HG03039 (cell line): ENCODE measurements around the gene FCAR.
"Not testable (repeated sequence)": the region's sequence is repeated elsewhere in the genome, so short reads cannot be mapped to it uniquely, and the experiment has no call there.

Experiments used
- ATAC-seq: cut with Tn5 transposase; IDR thresholded peaks from one replicate; pipeline ENCODE4 v1.9.1; 2021; ENCODE audit warnings: mild to moderate bottlenecking, moderate library complexity; ENCODE audit not compliant: unreplicated experiment

The FCAR gene

GRCh38 chr19:54873990-54874389 lies at the start of gene FCAR:
TSS of gene FCAR (plus strand) at chr19:54874235. CDS start at chr19:54874290, 55 bp downstream.
- no peak for ATAC-seq

DNA sequence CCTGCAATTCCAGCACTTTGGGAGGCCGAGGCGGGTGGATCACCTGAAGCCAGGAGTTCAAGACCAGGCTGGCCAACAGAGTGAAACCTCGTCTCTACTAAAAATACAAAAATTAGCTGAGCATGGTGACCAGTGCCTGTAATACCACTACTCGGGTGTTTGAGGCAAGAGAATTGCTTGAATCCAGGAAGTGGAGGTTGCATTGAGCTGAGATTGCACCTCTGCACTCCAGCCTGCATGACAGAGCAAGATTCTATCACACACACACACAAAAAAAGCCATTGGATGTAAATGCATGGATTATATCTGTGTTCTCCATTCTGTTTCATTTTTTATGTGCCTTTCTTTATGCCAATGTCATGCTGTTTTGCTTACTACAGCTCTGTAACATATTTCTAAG lies 49.6 kb upstream of the FCAR start:
- not testable (repeated sequence) for ATAC-seq

GRCh38 chr19:54825326-54825725 lies 48.7 kb upstream of the FCAR start:
- ATAC-seq, result not testable (repeated sequence)

DNA sequence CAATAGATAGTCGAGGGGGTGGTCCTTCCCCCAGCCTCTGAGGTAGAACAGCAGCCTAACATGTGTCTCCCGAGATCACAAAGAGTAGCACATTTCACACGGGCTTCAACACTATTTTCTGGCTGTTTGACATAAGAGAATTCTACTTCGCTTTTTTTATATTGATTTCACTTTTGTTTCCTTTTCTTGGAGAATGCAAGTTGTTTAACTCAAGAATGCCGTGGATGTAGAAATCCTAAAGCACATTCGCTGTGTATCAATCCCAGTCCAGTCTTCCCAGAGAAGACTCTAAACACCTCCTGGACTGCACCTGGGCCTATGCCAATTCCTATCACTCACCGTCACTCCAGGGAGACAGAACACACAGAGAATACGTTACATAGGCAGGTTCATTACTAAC lies 46.0 kb upstream of the FCAR start:
- ATAC-seq, result not testable (repeated sequence)

GRCh38 chr19:54832496-54832895 lies 41.5 kb upstream of the FCAR start, which contains the start of gene KIR2DS4:
TSS of gene KIR2DS4 (plus strand) at chr19:54832676.
- not testable (repeated sequence) for ATAC-seq

DNA sequence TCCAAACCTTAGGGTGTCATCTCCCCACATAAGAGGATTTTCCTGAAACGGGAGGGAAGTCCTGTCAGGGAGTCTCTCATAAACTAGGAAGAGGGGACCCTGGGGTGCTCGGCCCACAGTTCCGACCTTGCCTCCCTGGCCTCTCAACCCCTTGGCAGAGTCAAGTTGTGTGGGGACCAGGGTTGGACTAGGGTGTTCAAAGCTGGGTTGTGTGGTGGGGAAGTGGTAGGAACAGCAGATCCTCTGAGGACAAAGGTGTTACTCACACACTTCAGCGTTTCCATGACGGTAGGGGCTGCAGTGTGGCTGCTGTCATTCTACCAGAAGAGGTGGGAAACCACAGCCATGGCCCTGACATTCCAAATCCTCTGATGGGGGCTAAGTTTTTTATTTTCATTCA lies 38.9 kb upstream of the FCAR start:
- ATAC-seq, result not testable (repeated sequence)

- not testable (repeated sequence) for ATAC-seq
Observed at GRCh38 chr19:54837522-54837921, 36.5 kb upstream of the FCAR start.

DNA sequence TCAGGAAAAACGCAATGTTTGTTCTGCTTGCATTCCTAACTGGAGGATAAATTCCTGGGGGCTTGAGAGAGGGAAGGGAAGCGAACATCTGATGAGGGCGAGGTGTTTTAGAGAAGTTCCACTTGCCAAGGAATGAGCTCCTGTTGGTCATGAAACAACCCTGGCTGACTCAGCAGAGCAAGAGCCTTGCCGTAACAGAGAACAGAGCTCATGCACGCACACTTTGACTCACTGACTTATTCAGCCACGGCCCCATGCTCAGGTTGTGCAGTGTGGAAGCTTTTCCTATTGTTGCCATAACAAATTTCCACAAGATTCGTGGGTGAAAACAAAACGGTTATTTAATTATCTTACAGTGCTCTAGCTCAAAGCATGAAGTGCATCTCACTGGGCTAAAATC lies 30.9 kb upstream of the FCAR start:
- not testable (repeated sequence) for ATAC-seq

DNA sequence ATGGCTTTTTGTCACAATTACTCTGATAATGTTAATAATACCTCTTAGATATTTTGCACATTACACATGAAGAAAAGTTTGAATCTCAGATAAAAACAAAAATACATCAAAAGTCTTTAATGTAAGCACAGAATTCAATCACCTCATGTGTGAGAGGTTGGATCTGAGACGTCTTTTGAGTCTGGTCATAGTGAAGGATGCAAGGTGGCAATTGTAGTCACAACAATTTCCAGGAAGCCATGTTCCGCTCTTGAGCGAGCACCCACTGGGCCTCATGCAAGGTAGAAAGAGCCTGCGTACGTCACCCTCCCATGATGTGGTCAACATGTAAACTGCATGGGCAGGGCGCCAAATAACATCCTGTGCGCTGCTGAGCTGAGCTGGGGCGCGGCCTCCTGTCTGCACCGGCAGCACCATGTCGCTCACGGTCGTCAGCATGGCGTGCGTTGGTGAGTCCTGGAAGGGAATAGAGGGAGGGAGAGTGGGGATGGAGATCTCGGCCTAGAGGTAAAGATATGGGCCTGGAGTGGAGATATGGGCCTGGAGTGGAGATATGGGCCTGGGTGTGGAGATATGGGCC lies 23.9 kb upstream of the FCAR start, which contains the start of gene KIR3DL2:
Gene KIR3DL2 (plus strand): TSS at position 383 of the 580 bp plus-strand sequence. CDS start 33 bp downstream, at position 416.
- ATAC-seq, result not testable (repeated sequence)

DNA sequence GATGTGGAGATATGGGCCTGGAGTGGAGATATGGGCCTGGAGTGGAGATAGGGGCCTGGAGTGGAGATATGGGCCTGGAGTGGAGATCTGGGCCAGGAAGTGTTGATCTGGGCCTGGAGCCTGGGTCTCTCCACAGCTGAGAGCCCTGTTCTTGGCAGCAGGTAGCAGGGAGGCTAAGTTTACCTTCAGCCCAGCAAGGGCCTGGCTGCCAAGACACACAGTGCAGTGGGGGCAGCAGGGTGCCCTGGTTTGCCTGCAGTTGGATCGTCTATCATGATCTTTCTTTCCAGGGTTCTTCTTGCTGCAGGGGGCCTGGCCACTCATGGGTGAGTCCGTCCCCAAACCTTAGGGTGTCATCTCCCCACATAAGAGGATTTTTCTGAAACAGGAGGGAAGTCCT lies 23.1 kb upstream of the FCAR start:
- no peak for ATAC-seq

DNA sequence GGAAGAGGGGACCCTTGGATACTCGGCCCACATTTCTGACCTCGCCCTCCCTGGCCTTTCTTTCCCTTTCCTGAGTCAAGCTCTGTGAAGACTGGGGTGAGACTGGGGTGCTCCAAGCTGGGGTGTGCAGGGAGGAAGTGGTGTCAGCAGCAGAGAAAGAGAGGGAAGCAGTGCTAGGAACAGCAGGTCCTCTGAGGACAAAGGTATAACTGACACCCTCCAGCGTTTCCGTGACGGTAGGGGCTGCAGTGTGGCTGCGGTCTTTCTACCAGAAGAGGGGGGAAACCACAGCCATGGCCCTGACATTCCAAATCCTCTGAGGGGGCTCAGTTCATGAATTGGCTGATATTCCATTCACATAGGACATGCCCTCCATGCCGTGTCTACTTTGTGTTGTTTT lies 22.7 kb upstream of the FCAR start:
- ATAC-seq, result no peak

- ATAC-seq, result not testable (repeated sequence)
Observed at GRCh38 chr19:54855241-54855640, 18.8 kb upstream of the FCAR start.

- ATAC-seq, result not testable (repeated sequence)
Observed at GRCh38 chr19:54858476-54858875, 15.6 kb upstream of the FCAR start.

DNA sequence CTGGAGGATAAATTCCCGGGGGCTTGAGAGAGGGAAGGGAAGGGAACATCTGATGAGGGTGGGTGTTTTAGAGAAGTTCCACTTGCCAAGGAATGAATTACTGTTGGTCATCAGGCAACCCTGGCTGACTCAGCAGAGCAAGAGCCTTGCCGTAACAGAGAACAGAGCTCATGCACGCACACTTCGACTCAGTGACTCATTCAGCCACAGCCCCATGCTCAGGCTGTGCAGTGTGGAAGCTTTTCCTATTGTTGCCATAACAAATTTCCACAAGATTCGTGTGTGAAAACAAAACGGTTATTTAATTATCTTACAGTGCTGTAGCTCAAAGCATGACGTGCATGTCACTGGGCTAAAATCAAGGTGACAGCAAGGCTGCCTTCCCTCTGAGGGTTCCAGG lies 14.6 kb upstream of the FCAR start:
- ATAC-seq, result not testable (repeated sequence)

GRCh38 chr19:54863459-54863858 lies 10.6 kb upstream of the FCAR start:
- not testable (repeated sequence) for ATAC-seq

DNA sequence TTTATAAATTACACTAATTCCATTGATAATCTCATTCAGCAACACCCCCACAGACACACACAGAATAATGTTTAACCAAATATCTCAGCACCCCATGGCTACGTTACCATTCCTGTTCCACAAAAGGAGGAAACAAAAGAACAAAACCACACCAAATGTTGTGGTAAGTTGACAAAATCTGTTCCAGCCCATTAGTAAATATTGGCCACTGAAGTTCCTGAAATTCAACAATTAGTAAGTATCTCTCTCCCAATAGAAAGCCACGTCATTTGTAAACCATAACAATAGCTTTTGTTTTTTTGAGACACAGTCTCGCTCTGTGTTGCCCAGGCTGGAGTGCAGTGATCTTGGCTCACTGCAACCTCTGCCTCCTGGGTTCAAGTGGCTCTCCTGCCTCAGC lies 2.3 kb upstream of the FCAR start:
- no peak for ATAC-seq

DNA sequence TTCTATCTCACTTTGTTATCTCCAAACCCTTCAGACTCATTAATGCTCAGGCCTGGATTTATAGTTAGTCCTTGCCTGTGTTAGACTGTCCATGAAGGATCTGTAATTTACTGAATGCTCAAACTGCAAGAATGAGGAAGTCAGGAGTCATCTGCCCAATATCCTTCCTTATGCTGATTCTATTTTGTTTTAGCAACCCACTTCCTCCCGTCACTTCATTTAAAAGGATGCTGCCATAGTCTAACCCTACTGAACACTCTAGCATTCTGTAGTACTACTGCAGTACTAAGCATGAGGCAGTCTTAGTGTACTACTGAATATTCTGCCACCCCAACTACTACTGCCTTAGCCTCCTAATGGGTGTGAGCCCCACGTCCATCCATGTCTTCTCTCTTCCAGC lies 1.5 kb downstream of the FCAR start:
- no peak for ATAC-seq

DNA sequence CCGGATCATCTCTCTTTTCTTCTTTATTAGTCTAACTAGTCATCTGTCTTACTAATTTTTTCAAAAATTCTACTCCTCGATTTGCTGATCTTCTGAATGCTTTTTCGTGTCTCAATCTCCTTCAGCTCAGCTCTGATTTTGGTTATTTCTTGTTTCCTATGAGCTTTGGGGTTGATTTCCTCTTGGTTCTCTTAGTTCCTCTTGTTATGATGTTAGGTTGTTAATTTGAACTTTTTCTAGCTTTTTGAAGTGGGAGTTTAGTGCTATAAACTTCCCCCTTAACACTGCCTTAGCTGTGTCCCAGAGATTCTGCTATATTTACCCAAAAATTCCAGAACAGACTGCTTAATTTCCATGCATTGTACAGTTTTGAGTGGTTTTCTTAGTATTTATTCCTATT lies 3.4 kb downstream of the FCAR start:
- ATAC-seq, result no peak

DNA sequence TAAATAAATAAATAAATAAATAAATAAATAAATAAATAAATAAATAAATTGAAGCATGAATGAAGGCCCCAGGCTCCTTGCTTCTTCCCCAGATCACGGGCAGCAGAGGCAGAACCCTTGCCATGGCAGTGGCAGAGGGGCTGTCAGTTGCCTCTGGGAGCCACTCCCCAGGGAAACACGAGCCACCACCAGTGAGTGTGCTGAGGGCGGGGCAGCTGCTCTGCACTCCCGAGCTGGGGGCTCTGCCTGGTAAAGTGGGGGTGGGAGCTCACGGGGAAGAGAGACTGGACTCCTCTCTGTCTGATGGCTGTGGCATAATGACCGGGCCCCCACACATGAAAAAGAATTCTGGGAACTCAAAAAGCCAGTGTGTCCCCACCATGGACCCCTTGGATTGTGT lies 7.8 kb downstream of the FCAR start:
- ATAC-seq, result no peak

GRCh38 chr19:54882758-54883157 lies 8.7 kb downstream of the FCAR start:
- no peak for ATAC-seq

DNA sequence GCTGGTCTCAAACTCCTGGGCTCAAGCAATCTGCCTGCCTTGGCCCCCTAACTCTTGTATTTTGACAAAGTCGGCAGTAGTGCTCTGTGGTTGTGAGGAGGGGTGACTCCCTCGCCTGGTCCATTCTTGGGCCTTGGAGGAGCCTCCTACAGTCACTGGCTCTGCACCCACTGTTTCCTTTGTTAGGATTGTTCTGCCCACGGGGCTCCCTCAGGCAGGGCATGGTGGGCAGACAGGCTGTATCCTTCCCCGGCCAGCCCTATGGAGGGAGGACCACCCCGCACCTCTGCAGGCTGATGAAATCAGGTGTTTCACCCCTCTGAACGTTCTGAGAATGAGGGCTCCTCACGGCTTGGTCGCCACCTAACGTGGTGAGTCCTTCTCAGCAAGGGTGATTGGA lies 9.2 kb downstream of the FCAR start:
- no peak for ATAC-seq

- ATAC-seq, result no peak
Observed at GRCh38 chr19:54888239-54888638, 14.2 kb downstream of the FCAR start.

DNA sequence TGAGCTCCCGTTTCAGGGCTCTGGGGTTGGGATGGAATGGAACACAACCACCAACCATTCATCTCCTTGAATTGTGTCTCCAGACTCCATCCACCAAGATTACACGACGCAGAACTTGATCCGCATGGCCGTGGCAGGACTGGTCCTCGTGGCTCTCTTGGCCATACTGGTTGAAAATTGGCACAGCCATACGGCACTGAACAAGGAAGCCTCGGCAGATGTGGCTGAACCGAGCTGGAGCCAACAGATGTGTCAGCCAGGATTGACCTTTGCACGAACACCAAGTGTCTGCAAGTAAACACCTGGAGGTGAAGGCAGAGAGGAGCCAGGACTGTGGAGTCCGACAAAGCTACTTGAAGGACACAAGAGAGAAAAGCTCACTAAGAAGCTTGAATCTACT lies 15.5 kb downstream of the FCAR start:
- no peak for ATAC-seq
